Common myeloid progenitor, CD34-positive (primary cell): ENCODE measurements around the gene VAC14.

Experiments
- CTCF ChIA-PET: fragments of 350-600 bp; sonication (Branson Sonifier 250); formaldehyde crosslinking; loops from one replicate; lab custom pipeline; 2021; ENCODE audit warnings: antibody characterized with exemption; lab: Charles Lee
- POLR2A ChIA-PET: fragments of 350-600 bp; sonication (Branson Sonifier 250); formaldehyde crosslinking; loops from one replicate; lab custom pipeline; 2021; ENCODE audit warnings: antibody characterized with exemption; lab: Charles Lee
- DNase-seq, 3 donors: peaks; one replicate each; pipeline versions ENCODE4 v3.0.0 to v3.0.0-alpha.2; 2013
- H3K27ac ChIP-seq, 2 experiments: 1 replicate in 1 of 2; 2 replicates in 1 of 2; pipeline ENCODE4 v1.7.0; 2013; ENCODE audit warnings: inconsistent platforms in 2 of 2, low read length in 2 of 2, mild to moderate bottlenecking in 2 of 2, low read depth in 1 of 2, moderate library complexity in 1 of 2; ENCODE audit not compliant: severe bottlenecking in 2 of 2, insufficient read depth in 1 of 2, poor library complexity in 1 of 2
- H3K27me3 ChIP-seq, 5 experiments: replicated peaks in 2 of 5; 1 replicate in 3 of 5; 2 replicates in 2 of 5; pipeline versions ENCODE4 v1.6.1 to v1.7.0; 2013; ENCODE audit warnings: low read length in 4 of 5, mild to moderate bottlenecking in 2 of 5, moderate library complexity in 2 of 5, inconsistent platforms in 1 of 5; ENCODE audit not compliant: insufficient read depth in 5 of 5, control insufficient read depth in 4 of 5
- H3K36me3 ChIP-seq, 4 experiments: 1 replicate in 2 of 4; 2 replicates in 2 of 4; pipeline versions ENCODE4 v1.6.1 to v1.7.0; 2013; ENCODE audit warnings: low read length in 3 of 4, control low read depth in 1 of 4, mild to moderate bottlenecking in 1 of 4; ENCODE audit not compliant: control insufficient read depth in 4 of 4, insufficient read depth in 4 of 4
- H3K4me1 ChIP-seq, 4 experiments: 1 replicate in 3 of 4; 2 replicates in 1 of 4; pipeline versions ENCODE4 v1.6.1 to v1.7.1; 2013; ENCODE audit warnings: low read length in 3 of 4, mild to moderate bottlenecking in 3 of 4, control low read depth in 1 of 4, inconsistent platforms in 1 of 4, moderate library complexity in 1 of 4; ENCODE audit not compliant: control insufficient read depth in 4 of 4, insufficient read depth in 4 of 4; ENCODE audit errors: control extremely low read depth in 1 of 4
- H3K4me3 ChIP-seq, 7 experiments: 1 replicate in 4 of 7; 2 replicates in 3 of 7; pipeline versions ENCODE4 v1.5.1 to v1.7.0; 2013; ENCODE audit warnings: mild to moderate bottlenecking in 7 of 7, low read length in 6 of 7, moderate library complexity in 6 of 7, inconsistent platforms in 2 of 7, low read depth in 2 of 7, control low read depth in 1 of 7; ENCODE audit not compliant: insufficient read depth in 4 of 7, control insufficient read depth in 1 of 7; ENCODE audit errors: extremely low read depth in 1 of 7
- H3K9me3 ChIP-seq, 5 experiments: 1 replicate in 4 of 5; 2 replicates in 1 of 5; pipeline versions ENCODE4 v1.6.1 to v1.7.1; 2013; ENCODE audit warnings: low read length in 4 of 5, mild to moderate bottlenecking in 2 of 5, inconsistent platforms in 1 of 5, low read depth in 1 of 5, moderate library complexity in 1 of 5; ENCODE audit not compliant: control insufficient read depth in 4 of 5, insufficient read depth in 2 of 5; ENCODE audit errors: control extremely low read depth in 1 of 5
- WGBS: methylation state at CpG from one replicate; pipeline ENCODE4 v1.1.5; 2013; ENCODE audit not compliant: insufficient coverage; 5-methylcytosine and 5-hydroxymethylcytosine counted together

The VAC14 gene

DNA sequence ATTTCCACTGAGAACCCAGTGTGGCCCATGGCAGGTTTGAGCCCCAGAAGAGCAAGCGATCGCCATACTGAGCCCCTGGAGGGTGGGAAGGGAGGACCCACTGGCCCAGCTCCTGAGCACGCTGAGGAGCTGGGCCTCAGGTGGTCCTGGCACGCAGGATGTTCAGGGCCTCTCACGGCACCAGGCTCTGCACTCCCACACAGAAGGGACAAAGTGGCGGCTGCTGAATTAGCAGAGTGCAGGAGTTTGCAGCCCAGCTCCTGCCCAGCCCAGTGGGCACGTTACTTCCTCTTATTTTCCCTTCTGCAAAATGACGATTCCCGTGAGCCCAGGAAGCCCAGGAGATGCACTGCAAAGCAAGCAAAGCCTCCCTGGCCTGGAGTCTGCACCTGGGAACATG, 72.8 kb downstream of the VAC14 start:
- 42% methylated on average over 9 of the region's 9 CpGs for whole genome bisulfite sequencing
- Histone ChIP-seq H3K27ac (no peak overlapping the region), H3K9me3 (no peaks in the 10 kb centered on the region), H3K4me1 (peaks cover 0 to 12% (median 10%) of the 10 kb centered on the region in 4 experiments), H3K27me3 (no peaks in the 10 kb centered on the region), H3K4me3 (no peak overlapping the region), H3K36me3 (peaks cover 0 to 82% (median 19%) of the 10 kb centered on the region in 4 experiments)
- DNase-seq: peak in 2 of 3 donors; percentile 40 to 50
- ChIA-PET CTCF (interaction anchor here (1.0 to 2.4 kb wide), 9 partner anchors 10 to 49 kb away, joined by 3 to 11 read pairs (median 5); no protein-coding TSS in a partner anchor), POLR2A (no interaction called here)

DNA sequence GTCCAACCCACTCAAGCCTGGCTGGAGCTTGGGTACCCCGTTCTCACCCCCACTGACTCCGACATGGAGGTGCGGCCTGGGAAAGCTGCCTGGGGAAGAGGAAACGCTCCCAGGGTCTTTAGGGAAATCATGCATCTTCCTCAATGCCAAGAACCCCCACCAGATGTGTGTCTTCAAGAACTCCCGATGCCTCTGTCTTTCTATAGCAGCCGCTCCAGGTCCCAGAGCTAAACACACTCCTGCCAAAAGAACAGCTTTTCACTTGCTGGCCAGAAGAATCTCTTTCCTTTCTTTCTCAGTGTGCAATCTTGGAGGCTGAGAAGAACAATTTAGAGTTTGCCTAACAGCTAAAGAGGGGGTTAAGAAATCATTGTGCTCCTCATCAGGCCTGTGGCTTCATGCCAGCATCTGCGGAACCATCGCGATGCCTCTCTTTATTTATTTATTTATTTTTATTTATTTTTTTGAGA, 74.0 kb downstream of the VAC14 start:
- no peaks in the 10 kb centered on the region for H3K9me3 ChIP-seq
- ChIA-PET POLR2A (no interaction called here), CTCF (interaction anchor here (0.9 to 2.1 kb wide), 5 partner anchors 12 to 48 kb away, joined by 4 read pairs; no protein-coding TSS in a partner anchor)
- peaks cover 0 to 12% (median 10%) of the 10 kb centered on the region in 4 experiments for H3K4me1 ChIP-seq
- 98% methylated on average over 6 of the region's 9 CpGs for whole genome bisulfite sequencing
- no peak for DNase-seq
- no peak overlapping the region for H3K27ac ChIP-seq
- H3K36me3 ChIP-seq: peaks cover 2 to 84% (median 19%) of the 10 kb centered on the region in 4 experiments
- H3K27me3 ChIP-seq: no peaks in the 10 kb centered on the region
- H3K4me3 ChIP-seq: no peak overlapping the region

DNA sequence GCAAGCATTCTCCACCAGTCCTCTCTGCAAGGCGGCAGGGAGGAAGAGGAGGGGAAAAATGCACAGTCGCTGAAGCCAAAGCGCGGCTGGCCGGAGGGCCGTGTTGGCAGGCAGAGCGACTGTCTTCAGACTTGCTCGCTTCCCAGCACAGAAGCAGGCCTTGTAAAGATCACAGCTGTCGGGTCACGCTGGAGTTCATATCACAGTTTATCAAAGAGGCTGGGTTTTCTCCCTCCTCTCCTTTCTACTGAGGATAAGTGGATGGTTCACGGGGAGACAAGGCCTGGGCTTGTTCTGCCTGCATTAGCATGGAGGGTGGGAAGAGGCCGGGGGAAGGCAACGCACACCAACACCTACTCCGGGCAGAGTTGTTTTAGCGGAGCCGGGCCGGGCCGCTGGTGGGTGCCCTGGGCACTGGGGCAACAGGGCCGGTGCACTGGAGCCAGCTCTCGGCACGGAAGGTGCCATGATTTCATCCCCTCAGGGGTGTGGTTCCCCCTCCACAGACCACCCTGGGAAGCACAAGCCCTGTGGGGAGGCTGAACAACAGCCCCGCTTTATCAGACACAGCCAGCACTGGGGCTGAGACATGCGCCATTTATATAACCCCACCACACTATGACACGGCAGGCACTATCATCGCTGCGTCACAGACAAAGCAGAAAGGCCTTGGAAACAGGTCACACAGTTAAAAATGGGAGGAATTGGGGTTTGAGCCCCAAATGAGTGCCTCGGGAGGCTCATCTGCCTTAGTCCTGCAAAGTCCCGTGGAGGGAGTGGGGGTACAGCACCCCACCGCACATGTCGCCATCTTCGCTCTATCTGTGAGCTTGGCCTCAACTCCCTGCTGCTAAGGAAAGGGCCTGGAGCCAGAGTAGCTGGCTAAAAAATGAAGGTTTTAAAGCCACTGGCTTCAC, 74.8 kb downstream of the VAC14 start:
- Histone ChIP-seq H3K4me3 (no peak overlapping the region), H3K27me3 (no peaks in the 10 kb centered on the region), H3K4me1 (peaks cover 0 to 12% (median 10%) of the 10 kb centered on the region in 4 experiments), H3K9me3 (no peaks in the 10 kb centered on the region), H3K27ac (no peak overlapping the region), H3K36me3 (peaks cover 2 to 83% (median 22%) of the 10 kb centered on the region in 4 experiments)
- peak in 1 of 3 donors; percentile 48 for DNase-seq
- WGBS: 96% methylated on average over 25 of the region's 31 CpGs
- POLR2A ChIA-PET: interaction anchor here (0.6 kb wide), 1 partner anchor 11 kb away, joined by 3 read pairs; no protein-coding TSS in a partner anchor
- CTCF ChIA-PET: interaction anchor here (0.7 to 2.1 kb wide), 7 partner anchors 8 to 47 kb away, joined by 3 to 4 read pairs (median 4); no protein-coding TSS in a partner anchor

DNA sequence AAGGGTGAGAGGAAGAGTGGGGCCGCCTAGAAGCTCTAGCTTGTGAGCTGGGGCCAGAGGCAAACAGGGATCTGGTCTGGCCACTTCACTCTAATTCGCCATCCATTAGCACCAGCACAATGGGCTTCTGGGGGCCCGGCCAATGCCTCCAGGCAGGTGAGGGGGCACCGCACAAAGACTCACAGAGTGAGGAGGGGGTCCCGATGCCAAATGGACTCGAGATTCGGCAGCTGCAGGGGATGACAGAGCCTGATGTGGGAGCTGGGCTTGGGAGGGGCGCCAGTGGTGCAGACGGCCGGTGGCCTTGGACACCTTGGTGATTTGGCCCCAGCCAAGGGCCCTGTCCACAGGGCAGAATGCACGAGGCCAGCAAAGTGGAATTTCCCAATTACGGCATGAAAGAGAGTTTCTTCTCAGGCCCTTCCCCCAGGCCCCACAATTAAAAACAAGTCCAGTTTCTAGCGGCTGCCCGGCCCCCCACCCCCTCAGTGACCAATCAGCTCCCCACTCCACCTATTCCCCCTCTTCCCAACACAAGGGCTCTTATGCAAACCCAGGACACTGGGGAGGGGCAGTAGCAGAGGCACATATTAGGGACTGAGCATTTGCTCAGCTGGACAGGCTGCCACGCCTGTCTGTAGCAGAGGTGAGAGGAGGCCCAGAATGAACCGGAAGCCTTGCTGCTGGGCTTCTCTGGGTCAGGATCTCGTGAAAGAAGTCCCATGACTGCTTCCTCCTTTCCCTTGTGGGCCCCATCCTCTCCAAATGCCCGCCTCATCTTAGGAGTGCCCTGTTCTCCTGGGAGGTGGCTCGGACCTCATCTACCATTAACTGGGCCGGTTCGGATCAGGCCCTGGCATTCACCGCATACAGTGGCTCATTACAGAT, 75.7 kb downstream of the VAC14 start:
- CTCF ChIA-PET: interaction anchor here (0.7 to 2.1 kb wide), 3 partner anchors 9 to 46 kb away, joined by 3 to 4 read pairs (median 3); no protein-coding TSS in a partner anchor
- no peak overlapping the region for H3K4me3 ChIP-seq
- no peaks in the 10 kb centered on the region for H3K27me3 ChIP-seq
- POLR2A ChIA-PET: no interaction called here
- no peaks in the 10 kb centered on the region for H3K9me3 ChIP-seq
- peaks cover 0 to 12% (median 10%) of the 10 kb centered on the region in 4 experiments for H3K4me1 ChIP-seq
- no peak for DNase-seq
- 93% methylated on average over 21 of the region's 22 CpGs for WGBS
- H3K36me3 ChIP-seq: peaks cover 3 to 83% (median 24%) of the 10 kb centered on the region in 4 experiments
- no peak overlapping the region for H3K27ac ChIP-seq

DNA sequence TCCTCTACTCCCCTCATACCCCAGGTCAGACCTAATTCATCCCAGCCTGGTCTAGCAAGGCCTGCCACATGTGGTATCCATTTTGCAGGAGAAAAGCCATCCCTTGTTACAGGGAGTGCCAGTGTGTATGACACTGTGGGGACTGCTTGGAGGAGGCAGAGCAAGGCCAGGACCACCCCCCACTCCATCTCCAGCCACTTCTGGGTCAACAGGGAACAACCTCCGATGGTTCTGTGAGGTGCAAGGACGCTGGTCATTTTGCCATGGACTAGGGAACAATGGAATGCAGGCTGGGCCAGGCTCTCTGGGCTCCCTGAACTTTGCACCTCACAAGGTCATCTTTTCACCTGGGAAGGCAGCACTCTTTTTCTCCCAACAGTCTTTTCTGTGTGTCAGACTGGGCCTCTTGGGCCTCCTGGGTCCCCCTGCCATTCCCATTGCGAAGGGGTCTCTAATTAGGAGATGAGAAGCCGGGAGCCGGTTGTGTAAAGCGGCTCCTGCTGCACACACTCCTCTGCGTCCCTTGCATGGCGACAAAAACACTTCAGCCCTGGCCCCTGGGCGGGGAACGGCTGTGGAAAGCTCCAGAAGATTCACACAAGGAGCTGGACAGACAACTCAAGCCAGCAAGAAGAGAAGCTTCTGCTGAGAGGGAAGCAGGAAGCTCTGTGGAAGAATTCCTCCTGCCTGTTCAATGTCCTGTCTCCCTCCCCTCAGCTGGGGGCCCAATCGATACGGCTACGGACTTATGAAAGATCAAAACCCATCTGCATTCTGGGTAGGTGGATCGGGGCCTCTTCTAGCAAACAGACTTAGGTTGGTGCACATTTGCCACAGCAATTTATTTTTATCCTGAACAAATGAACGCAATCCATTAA, 76.6 kb downstream of the VAC14 start:
- H3K4me3 ChIP-seq: no peak overlapping the region
- POLR2A ChIA-PET: interaction anchor here (0.8 kb wide), 1 partner anchor 13 kb away, joined by 3 read pairs; no protein-coding TSS in a partner anchor
- no peak overlapping the region for H3K27ac ChIP-seq
- peaks cover 0 to 7% (median 0%) of the 10 kb centered on the region in 5 experiments for H3K9me3 ChIP-seq
- CTCF ChIA-PET: no interaction called here
- DNase-seq: no peak
- H3K27me3 ChIP-seq: no peaks in the 10 kb centered on the region
- WGBS: 96% methylated on average over 13 of the region's 15 CpGs
- peaks cover 0 to 12% (median 10%) of the 10 kb centered on the region in 4 experiments for H3K4me1 ChIP-seq
- peaks cover 3 to 83% (median 30%) of the 10 kb centered on the region in 4 experiments for H3K36me3 ChIP-seq

DNA sequence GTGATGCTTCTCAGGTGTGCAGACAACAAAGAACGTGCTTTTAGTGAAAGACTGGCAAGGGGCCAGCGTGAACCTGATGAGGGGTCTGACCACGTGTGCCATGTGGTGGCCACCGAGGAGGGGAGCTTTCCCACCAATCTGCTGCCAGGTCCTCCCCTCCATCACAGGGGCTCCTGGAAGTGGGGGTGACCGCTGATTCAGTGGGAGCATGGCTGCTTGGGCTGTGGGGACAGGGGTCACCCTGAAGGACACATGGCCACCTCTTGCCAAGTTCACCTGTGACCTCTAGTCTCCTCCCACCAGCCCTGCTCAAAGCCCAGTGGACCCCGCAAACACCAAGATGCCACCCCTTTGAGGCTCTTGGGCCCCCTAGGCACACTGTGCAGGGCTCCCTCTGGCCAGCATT, 77.2 kb downstream of the VAC14 start:
- CTCF ChIA-PET: interaction anchor here (1.2 to 1.5 kb wide), 4 partner anchors 9 to 28 kb away, joined by 3 to 5 read pairs (median 4); no protein-coding TSS in a partner anchor
- WGBS: 100% methylated on average over 4 of the region's 6 CpGs

More for the DNA sequence above, 77.2 kb downstream of the VAC14 start:
- POLR2A ChIA-PET: interaction anchor here (0.8 kb wide), 1 partner anchor 14 kb away, joined by 3 read pairs; no protein-coding TSS in a partner anchor
- no peaks in the 10 kb centered on the region for H3K27me3 ChIP-seq
- no peak for DNase-seq
- H3K4me3 ChIP-seq: no peak overlapping the region
- H3K27ac ChIP-seq: no peak overlapping the region
- peaks cover 3 to 80% (median 29%) of the 10 kb centered on the region in 4 experiments for H3K36me3 ChIP-seq
- peaks cover 0 to 7% (median 0%) of the 10 kb centered on the region in 5 experiments for H3K9me3 ChIP-seq
- peaks cover 0 to 11% (median 9%) of the 10 kb centered on the region in 4 experiments for H3K4me1 ChIP-seq
